IPS-20b (cell line): Measurements from ENCODE around the gene GDPGP1.
"Not testable (repeated sequence)": the region's sequence is repeated elsewhere in the genome, so short reads cannot be mapped to it uniquely, and the experiment has no call there.

ENCODE experiments used
- H3K27ac ChIP-seq: one replicate; pipeline ENCODE4 v1.5.1; 2013; ENCODE audit warnings: low read length
- H3K27me3 ChIP-seq: 2 replicates; pipeline ENCODE4 v1.6.1; 2013; ENCODE audit warnings: mild to moderate bottlenecking, low read length, inconsistent platforms; ENCODE audit not compliant: insufficient read depth
- H3K36me3 ChIP-seq: 2 replicates; pipeline ENCODE4 v1.6.1; 2013; ENCODE audit warnings: low read depth, mild to moderate bottlenecking, inconsistent platforms, low read length, moderate library complexity; ENCODE audit not compliant: insufficient read depth
- H3K4me1 ChIP-seq: 2 replicates; pipeline ENCODE4 v1.6.1; 2013; ENCODE audit warnings: mild to moderate bottlenecking, control low read depth, inconsistent platforms, low read length, moderate library complexity; ENCODE audit not compliant: insufficient read depth
- H3K4me3 ChIP-seq: 2 replicates; pipeline ENCODE4 v1.5.1; 2013; ENCODE audit warnings: mild to moderate bottlenecking, low read length, inconsistent platforms
- H3K9ac ChIP-seq: 2 replicates; pipeline ENCODE4 v1.6.1; 2013; ENCODE audit warnings: low read depth, mild to moderate bottlenecking, inconsistent platforms, low read length, moderate library complexity
- H3K9me3 ChIP-seq: 2 replicates; pipeline ENCODE4 v1.6.1; 2013; ENCODE audit warnings: mild to moderate bottlenecking, low read depth, low read length, inconsistent platforms; ENCODE audit not compliant: insufficient read depth

The GDPGP1 gene

GRCh38 chr15:90271459-90272166, 37.6 kb downstream of the GDPGP1 start:
- Histone ChIP-seq H3K9ac (no peak overlapping the region), H3K27ac (no peak overlapping the region), H3K9me3 (no peaks in the 10 kb centered on the region), H3K4me3 (no peak overlapping the region), H3K4me1 (peaks cover 4% of the 10 kb centered on the region; the same call in 1 of the 2 replicates), H3K27me3 (no peaks in the 10 kb centered on the region), H3K36me3 (peaks cover 66% of the 10 kb centered on the region)

GRCh38 chr15:90278467-90278866, 44.5 kb downstream of the GDPGP1 start:
- H3K36me3 ChIP-seq, H3K27me3 ChIP-seq, H3K4me1 ChIP-seq, H3K9me3 ChIP-seq, H3K27ac ChIP-seq, H3K4me3 ChIP-seq, H3K9ac ChIP-seq: not testable (repeated sequence)

GRCh38 chr15:90280743-90281142, 46.7 kb downstream of the GDPGP1 start:
- H3K27me3 ChIP-seq, H3K4me3 ChIP-seq, H3K27ac ChIP-seq, H3K36me3 ChIP-seq, H3K9ac ChIP-seq, H3K4me1 ChIP-seq, H3K9me3 ChIP-seq: not testable (repeated sequence)

GRCh38 chr15:90281637-90282036, 47.6 kb downstream of the GDPGP1 start:
- not testable (repeated sequence) for H3K27ac ChIP-seq, H3K9ac ChIP-seq, H3K9me3 ChIP-seq, H3K36me3 ChIP-seq, H3K4me1 ChIP-seq, H3K27me3 ChIP-seq, H3K4me3 ChIP-seq

- H3K4me3 ChIP-seq = no peak overlapping the region
- H3K9me3 ChIP-seq = no peaks in the 10 kb centered on the region
- H3K27ac ChIP-seq = no peak overlapping the region
- no peaks in the 10 kb centered on the region for H3K4me1 ChIP-seq
- no peak overlapping the region for H3K9ac ChIP-seq
- no peaks in the 10 kb centered on the region for H3K27me3 ChIP-seq
- no peaks in the 10 kb centered on the region for H3K36me3 ChIP-seq
Observed at GRCh38 chr15:90286678-90287077, 52.7 kb downstream of the GDPGP1 start.

- no peak overlapping the region for H3K4me3 ChIP-seq
- H3K4me1 ChIP-seq = no peaks in the 10 kb centered on the region
- peak overlapping the region; percentile 8 for H3K27ac ChIP-seq
- H3K27me3 ChIP-seq = no peaks in the 10 kb centered on the region
- no peaks in the 10 kb centered on the region for H3K36me3 ChIP-seq
- H3K9me3 ChIP-seq = no peaks in the 10 kb centered on the region
- H3K9ac ChIP-seq = 0 out of 2 replicates have a peak overlapping the region, but pooled peaks have one; percentile 15
Observed at GRCh38 chr15:90287101-90287500, 53.1 kb downstream of the GDPGP1 start.

- Histone ChIP-seq H3K27ac (peak overlapping the region; percentile 8), H3K36me3 (no peaks in the 10 kb centered on the region), H3K9ac (no peak overlapping the region), H3K4me3 (no peak overlapping the region), H3K4me1 (no peaks in the 10 kb centered on the region), H3K27me3 (no peaks in the 10 kb centered on the region), H3K9me3 (no peaks in the 10 kb centered on the region)
Observed at GRCh38 chr15:90287946-90288345, 53.9 kb downstream of the GDPGP1 start.

- no peaks in the 10 kb centered on the region for H3K27me3 ChIP-seq
- no peaks in the 10 kb centered on the region for H3K36me3 ChIP-seq
- H3K9me3 ChIP-seq = no peaks in the 10 kb centered on the region
- H3K4me1 ChIP-seq = no peaks in the 10 kb centered on the region; the same call in 1 of the 2 replicates
- H3K9ac ChIP-seq = no peak overlapping the region
- no peak overlapping the region for H3K4me3 ChIP-seq
- H3K27ac ChIP-seq = no peak overlapping the region
Observed at GRCh38 chr15:90291679-90292356, 57.8 kb downstream of the GDPGP1 start.

GRCh38 chr15:90293040-90293810, 59.2 kb downstream of the GDPGP1 start:
- H3K27ac ChIP-seq, H3K4me3 ChIP-seq, H3K27me3 ChIP-seq, H3K4me1 ChIP-seq, H3K36me3 ChIP-seq, H3K9me3 ChIP-seq: not testable (repeated sequence)
- peak overlapping the region; percentile 45; the same call in 1 of the 2 replicates for H3K9ac ChIP-seq

- no peak overlapping the region for H3K27ac ChIP-seq
- no peaks in the 10 kb centered on the region for H3K9me3 ChIP-seq
- H3K36me3 ChIP-seq = no peaks in the 10 kb centered on the region
- H3K9ac ChIP-seq = no peak overlapping the region; the same call in 1 of the 2 replicates
- no peaks in the 10 kb centered on the region for H3K27me3 ChIP-seq
- H3K4me3 ChIP-seq = no peak overlapping the region
- H3K4me1 ChIP-seq = no peaks in the 10 kb centered on the region; the same call in 1 of the 2 replicates
Observed at GRCh38 chr15:90294159-90294558, 60.1 kb downstream of the GDPGP1 start.

- Histone ChIP-seq H3K4me3 (no peak overlapping the region), H3K9me3 (no peaks in the 10 kb centered on the region), H3K4me1 (no peaks in the 10 kb centered on the region; the same call in 1 of the 2 replicates), H3K27ac (no peak overlapping the region), H3K36me3 (no peaks in the 10 kb centered on the region), H3K9ac (no peak overlapping the region), H3K27me3 (no peaks in the 10 kb centered on the region)
Observed at GRCh38 chr15:90294601-90295269, 60.7 kb downstream of the GDPGP1 start.
